NCI-H2107 treated with DMSO at 0.1 percent for 48 hours (cell line): ENCODE data around the gene JPT2.

ENCODE experiments used
- DNase-seq: peaks from one replicate; lab custom pipeline; 2025; ENCODE audit not compliant: unreplicated experiment; lab: John Stamatoyannopoulos, UW

The JPT2 gene

GRCh38 chr16:1651094-1651973 lies 26.7 kb upstream of the JPT2 start:
- DNase-seq, result no peak

- no peak for DNase-seq
Measured at GRCh38 chr16:1651974-1652312, 26.1 kb upstream of the JPT2 start.

GRCh38 chr16:1653023-1653422 lies 25.1 kb upstream of the JPT2 start:
- no peak for DNase-seq

- no peak for DNase-seq
Measured at GRCh38 chr16:1654505-1655268, 23.4 kb upstream of the JPT2 start.

GRCh38 chr16:1655269-1655807 lies 22.7 kb upstream of the JPT2 start:
- DNase-seq, result no peak

- no peak for DNase-seq
Measured at GRCh38 chr16:1655909-1656807, 21.9 kb upstream of the JPT2 start.

- no peak for DNase-seq
Measured at GRCh38 chr16:1656808-1657617, 21.1 kb upstream of the JPT2 start.

GRCh38 chr16:1657841-1658240 lies 20.2 kb upstream of the JPT2 start:
- no peak for DNase-seq

GRCh38 chr16:1659031-1659430 lies 19.0 kb upstream of the JPT2 start:
- DNase-seq, result no peak

GRCh38 chr16:1661826-1662225 lies 16.3 kb upstream of the JPT2 start:
- no peak for DNase-seq

GRCh38 chr16:1662543-1662942 lies 15.5 kb upstream of the JPT2 start:
- no peak for DNase-seq

GRCh38 chr16:1665829-1666228 lies 12.2 kb upstream of the JPT2 start:
- no peak for DNase-seq

GRCh38 chr16:1666316-1666715 lies 11.8 kb upstream of the JPT2 start:
- no peak for DNase-seq

GRCh38 chr16:1667271-1667670 lies 10.8 kb upstream of the JPT2 start:
- no peak for DNase-seq

- no peak for DNase-seq
Measured at GRCh38 chr16:1667916-1668315, 10.2 kb upstream of the JPT2 start.

- no peak for DNase-seq
Measured at GRCh38 chr16:1668612-1669319, 9.3 kb upstream of the JPT2 start.

GRCh38 chr16:1669698-1670097 lies 8.4 kb upstream of the JPT2 start:
- no peak for DNase-seq

GRCh38 chr16:1670371-1670770 lies 7.7 kb upstream of the JPT2 start:
- no peak for DNase-seq

- DNase-seq, result no peak
Measured at GRCh38 chr16:1670866-1671265, 7.2 kb upstream of the JPT2 start.
